CD4-positive, alpha-beta T cell treated with Interleukin-17A for 4 hours (primary cell): Measurements from ENCODE around the gene FRS3.
"Not testable (repeated sequence)": the region's sequence is repeated elsewhere in the genome, so short reads cannot be mapped to it uniquely, and the experiment has no call there.

Experiments used
- DNase-seq: peaks from one replicate; pipeline ENCODE4 v3.0.0-alpha.2; 2020; ENCODE audit warnings: mixed read lengths

The FRS3 gene, protein sequence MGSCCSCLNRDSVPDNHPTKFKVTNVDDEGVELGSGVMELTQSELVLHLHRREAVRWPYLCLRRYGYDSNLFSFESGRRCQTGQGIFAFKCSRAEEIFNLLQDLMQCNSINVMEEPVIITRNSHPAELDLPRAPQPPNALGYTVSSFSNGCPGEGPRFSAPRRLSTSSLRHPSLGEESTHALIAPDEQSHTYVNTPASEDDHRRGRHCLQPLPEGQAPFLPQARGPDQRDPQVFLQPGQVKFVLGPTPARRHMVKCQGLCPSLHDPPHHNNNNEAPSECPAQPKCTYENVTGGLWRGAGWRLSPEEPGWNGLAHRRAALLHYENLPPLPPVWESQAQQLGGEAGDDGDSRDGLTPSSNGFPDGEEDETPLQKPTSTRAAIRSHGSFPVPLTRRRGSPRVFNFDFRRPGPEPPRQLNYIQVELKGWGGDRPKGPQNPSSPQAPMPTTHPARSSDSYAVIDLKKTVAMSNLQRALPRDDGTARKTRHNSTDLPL

DNA sequence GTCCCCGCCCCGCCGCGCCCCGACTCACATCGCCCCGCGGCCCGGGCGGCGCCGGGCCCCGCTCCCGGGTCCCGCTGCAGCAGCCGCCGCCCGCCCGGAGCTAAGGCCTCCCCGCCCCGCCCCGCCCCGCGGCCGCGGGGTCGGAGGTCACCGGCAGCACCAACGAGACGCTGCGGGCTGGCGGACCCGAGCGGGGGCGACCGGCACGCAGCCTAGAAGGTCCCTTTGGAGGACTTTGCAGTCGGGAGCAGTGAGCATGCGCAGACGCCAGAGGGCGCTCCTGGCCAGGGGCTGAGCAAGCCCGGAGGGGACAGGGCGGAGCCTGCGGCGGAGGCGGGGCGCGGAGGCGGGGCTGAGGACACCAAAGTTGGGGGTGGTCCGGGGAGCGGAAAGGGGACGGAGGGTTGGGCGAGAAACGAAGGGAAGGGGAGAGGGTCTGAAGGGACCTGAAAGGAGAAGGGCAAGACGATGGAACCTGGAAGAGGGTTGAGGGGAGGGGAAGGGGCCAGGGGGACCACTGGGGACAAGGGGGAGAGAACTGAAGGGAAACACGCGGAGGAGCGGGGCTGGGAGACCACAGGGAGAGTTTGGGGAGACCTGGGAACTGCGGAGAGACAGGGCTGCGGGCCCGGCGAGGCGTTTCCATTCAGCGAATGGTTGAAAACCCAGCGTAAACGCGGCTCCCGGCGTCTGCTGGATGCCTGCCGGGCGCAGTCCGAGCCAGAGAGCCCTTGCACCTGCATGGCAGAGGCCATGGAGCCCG, at the start of gene FRS3:
Gene FRS3 (minus strand): TSS at position 113 of the 763 bp plus-strand sequence. CDS start 2,913 bp downstream, outside the sequence.
- peak; percentile 100 for DNase-seq

DNA sequence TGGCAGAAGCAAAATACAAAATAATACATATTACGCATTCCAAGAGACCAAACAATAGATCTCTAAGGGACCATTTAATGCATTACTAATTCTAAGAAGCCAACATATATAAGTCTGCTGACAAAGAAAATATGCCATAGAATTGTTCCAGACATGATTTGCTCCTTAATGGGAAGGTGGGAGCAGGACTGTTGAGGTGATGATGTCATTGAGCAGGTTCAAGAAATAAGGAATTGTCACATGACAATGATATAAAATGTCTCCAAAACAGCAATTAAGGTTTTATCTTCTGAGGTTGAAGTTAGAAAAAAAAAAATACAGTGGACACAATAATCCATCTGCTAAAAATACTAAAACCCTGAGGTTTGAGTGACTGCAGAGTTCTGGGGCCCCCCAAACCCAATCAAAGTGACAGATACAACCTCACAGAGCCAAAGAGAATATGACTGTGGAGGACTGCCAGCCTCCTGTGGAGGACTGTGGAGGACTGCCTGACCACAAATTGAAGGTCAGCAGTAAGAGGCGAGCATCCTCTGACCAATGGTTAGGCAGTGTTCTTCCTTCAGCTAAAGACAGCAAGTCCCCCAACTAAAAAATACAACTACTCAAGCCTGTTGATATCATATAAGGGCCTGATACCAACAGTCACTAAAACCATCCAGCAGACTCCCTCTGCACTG, 46.8 kb upstream of the FRS3 start:
- no peak for DNase-seq

DNA sequence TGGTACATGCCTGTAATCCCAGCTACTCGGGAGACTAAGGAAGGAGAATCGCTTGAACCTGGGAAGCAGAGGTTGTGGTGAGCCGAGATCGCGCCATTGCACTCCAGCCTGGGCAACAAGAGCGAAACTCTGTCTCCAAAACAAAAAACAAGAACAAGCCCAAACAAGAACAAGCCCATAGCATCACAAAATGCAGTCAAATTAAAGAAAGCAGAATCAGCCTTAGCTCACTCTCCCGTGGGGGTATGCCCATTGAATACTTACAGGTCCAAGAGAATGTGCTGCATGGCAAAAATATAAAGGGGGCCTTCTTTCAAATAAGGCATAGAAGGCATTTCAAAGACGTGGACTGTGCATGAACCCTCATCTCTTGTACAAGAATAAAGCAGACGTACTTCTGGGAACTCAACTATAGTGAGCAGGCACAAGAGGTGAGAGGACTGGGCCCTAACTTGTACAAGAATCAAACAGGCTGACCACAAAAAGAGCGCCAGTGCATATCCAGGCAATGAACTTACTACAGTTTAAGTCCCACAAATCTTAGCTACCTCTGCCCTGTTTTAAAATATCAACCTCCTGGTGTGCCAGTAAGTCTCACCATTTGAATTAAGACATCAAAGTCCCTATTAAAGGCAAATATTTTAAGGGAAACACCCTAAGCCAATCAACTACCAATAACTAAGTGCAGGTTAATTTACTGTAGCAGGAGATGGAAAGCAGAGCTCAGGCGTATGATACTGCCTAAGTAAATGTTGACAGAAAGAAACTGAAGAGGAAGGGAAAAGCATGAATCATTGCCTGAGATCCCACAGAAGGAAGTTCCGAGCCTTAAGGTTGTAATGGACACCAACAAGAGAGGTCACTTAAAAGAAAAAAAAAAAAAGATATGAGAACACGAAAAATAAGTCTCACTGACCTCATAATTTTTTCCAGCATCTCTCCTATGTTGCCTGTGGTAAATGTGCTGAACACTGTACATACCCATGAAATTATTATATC, 45.2 kb upstream of the FRS3 start:
- DNase-seq: no peak

DNA sequence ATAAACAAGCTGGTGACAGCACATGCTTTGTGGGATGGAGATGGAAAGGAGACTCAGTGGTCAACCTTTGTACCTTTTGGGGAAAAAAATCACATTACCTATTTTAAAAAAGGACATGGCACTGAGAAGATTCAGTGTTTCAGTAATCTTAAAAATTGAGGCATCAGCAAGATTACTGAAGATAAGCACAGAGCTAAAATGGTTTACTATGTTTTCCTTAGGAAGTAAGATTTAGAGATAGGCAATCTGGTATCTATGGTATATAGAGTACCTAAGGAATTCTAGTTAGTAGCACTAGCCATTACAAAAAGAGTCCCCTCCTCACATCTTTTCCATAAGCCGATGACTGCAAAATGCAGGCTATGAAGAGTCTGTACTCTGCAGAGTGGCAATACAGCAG, 43.5 kb upstream of the FRS3 start:
- DNase-seq: no peak

DNA sequence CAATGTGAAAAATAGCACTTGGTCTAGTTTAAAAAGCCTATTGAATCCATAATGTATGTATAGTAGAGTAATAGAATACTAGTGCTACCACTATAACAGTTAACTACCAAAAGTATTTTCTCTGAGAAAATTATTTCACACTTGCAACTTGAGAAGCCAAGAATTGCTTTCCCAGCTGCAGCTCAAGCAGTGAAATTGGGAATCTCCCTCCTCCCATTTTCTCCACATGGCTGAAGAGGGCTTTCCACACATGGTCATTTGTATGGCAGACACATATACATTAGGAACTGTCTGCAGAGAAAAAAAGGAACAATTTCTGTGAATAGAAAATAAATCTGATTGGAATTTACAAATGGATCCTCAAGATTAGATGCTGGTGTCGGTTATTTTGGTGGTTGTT, 42.3 kb upstream of the FRS3 start:
- no peak for DNase-seq

DNA sequence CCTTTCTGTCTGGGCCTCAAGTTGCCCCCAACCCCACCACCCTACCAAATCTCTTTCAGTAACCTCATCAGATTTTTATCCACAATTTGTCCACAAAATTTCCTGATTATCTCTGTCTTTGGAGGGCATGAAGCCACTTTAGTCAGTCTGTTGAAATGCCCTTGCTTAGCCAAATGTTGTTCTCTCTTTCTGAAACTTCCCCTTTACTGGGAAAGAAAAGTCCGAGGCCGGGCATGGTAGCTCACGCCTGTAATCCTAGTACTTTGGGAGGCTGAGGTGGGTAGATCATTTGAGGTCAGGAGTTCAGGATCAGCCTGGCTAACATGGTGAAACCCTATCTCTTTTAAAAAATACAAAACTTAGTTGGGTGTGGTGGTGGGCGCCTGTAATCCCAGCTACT, 41.6 kb upstream of the FRS3 start:
- no peak for DNase-seq

DNA sequence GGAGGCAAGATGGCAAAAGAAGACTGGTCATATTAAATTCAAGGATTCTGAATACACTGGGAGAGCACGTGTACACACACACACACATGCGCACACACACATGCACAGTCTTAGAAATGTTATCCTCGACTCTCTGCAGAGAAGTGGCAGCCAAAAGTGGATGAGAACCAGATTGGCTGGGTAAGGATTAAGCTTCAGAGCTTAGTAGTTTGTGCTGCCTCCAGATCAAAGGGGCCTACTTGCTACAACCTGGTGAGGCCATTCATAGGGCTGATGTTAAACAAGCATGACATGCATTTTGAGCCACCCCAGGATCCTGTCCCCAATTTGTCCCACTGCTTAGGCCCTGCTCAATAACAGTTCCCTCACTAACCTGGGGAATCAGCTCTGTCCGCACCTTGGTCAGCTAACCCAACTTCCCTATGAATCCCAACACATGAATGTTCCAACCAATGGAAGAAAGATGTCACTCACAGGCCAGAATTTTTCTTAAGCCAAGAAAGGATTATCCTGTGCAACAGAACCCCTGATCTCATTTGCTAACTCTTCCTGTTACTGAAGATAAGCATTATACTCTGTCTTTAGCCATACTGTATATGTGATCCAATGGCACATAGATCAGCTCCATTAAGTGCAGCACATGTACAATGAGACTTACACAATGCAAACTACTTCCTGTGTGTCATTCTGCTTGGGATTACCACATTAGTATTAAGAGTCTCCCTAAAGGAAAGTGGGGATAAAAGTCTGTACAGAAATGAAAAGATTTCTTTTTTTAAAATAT, 38.8 kb upstream of the FRS3 start:
- DNase-seq: no peak

DNA sequence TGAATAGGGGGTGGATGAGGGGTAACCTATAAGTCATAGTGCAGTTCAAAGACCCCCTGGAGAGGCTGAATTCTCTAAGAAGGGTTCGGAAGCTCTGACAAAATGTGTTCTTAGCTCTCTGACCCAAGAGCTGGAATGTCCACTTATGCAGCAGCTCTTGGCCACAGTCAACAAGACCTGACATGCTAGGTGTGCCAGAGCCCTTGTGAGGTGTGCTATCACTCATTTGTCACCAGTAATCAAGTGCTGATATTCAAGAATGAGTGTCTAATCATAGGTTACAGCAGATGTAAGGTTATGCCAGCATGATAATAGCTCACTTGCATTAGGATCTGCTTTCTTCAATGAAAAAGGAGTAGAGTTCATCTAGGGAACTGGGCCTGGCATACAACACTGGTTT, 35.9 kb upstream of the FRS3 start:
- DNase-seq: no peak

DNA sequence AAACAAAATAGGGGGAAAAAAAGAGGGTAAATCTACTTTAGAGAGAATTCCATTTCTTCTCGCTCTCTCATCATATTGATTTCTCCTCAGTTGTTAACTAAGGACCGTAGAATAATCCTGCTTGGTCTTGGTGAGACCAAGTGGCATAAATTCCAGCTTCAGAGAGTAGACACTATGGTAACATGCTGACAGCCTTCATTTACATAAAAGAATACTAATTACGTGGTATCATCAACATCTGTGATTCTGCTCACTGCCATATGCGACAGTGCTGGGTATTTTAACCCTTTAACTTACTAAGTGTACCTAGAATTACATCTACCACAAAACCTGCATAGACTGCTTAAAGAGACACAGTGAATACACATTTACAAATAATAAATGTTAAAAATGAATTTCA, 34.9 kb upstream of the FRS3 start:
- DNase-seq: no peak

DNA sequence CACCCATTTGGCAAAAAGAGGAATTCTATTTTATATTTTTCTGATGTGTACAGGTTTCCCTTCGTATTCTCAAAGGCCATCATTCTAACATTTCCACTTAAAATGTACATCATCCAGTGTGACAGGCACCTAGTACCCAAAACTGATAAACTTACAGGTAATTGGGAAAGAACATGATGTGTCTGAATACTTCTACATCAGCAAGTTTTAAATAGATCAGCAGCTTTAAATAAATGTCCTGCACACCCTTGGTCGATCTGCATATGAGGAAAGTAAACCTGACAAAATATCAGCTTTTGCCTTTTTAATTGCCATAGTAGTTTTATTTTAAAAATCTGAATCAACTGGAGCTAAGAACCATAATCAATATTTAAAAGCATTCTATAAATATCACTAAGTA, 34.3 kb upstream of the FRS3 start:
- DNase-seq: no peak

DNA sequence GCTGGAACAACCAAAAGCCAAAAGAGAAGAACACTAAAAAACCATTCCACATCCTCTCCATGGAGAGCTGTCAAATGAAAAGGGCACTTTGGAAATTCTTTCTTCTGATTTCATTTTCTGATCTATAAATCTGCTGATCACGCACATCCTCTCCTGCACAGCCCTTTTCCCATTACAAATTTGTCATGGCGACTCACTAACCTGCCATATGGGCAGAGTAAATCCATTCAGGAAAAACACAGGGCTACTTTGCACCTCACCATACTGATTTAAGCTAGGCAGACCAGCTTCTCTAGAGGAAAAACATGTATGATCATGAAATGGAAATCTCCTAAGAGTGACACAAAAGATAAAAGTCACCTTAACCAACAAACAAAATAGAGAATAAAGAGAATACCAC, 33.8 kb upstream of the FRS3 start:
- DNase-seq: no peak

DNA sequence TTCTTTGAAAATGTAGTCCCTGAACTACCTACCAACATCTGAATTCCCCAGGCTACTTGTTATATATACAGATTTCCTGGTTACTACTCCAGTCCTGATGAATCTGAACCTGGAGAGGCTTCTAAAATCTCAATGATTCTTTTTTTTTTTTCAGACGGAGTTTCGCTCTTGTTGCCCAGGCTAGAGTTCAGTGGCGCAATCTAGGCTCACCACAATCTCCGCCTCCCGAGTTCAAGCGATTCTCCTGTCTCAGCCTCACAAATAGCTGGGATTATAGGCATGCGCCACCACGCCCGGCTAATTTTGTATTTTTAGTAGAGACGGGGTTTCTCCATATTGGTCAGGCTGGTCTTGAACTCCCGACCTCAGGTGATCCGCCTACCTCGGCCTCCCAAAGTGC, 32.2 kb upstream of the FRS3 start:
- not testable (repeated sequence) for DNase-seq

DNA sequence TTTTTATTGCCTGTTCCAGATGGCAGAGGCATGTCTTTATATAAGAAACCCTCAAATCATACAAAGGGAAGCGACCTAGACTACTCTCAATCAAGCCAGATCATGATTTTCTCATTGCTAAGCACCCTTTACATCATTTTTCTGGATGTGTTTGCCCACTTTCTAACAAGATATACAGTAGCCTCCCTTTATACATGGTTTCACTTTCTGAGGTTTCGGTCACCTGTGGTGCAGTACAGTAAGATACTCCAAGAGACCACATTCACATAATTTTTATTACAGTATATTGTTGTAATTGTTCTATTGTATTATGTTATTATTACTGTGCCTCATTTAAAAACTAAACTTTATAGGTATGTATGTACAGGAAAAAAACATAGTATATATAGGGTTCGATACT, 31.4 kb upstream of the FRS3 start:
- DNase-seq: no peak

DNA sequence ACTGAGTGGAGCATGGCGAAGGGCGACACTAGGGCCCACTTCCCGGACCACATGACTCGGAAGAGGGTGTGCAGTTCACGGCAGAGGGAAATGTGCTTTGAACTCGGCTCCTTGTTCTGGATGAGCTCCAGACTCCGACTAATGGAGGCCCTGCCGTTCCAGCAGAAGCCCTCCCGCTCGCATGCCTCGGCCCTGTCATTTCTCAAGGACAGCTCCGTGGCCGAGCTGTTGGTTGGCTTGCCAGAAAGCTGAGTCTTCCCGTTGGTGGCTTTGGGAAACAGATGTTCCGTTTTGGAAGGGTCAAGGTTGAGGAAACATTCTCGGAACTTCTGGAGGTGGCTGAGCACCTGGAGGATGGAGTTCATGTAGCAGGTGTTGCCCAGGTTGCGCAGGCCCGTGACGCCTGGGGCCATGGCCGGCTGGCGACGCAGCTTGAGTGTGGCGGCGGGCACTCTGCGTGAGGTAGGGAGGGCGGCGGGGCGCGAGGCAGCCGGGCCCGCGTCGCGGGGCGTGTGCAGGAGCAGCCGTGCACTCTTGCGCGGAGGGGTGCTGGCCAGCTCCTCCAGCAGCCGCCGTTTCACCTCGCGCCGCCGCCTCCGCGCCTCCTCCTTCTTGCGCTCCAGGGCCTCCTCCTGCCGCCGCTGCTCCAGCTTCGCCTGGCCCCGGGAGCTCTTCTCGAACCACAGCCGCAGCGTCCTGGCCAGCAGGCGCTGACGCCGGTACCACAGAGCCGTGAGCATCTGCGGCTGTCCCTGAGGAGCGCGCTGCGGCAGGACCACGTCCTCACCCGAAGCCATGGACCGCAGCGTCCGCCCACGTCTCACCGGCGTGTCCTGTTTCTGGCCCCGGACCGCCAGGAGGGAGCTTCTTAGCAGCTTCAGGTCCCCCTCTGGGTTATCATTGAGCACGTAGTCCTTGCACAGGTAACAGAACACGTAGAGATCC, 26.4 kb upstream of the FRS3 start:
- no peak for DNase-seq

DNA sequence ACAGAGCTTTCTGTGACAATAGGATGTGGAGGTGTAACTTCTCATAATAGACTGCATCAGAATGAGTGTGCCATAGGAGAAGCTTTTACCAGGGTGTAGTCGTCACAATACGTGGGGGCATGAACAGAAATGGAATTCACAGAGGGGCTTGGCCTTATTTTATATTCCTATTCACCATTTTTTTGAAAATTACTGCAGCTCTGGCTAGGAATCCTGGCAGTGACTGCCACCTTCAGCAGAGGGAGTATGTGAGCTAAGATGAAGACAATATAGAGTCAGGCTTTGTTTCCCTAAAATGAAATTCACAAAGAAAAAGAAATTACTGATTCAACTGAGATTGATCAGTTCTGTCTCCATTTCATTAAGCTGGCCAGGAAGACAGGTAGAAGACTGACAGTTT, 21.7 kb upstream of the FRS3 start:
- DNase-seq: no peak

DNA sequence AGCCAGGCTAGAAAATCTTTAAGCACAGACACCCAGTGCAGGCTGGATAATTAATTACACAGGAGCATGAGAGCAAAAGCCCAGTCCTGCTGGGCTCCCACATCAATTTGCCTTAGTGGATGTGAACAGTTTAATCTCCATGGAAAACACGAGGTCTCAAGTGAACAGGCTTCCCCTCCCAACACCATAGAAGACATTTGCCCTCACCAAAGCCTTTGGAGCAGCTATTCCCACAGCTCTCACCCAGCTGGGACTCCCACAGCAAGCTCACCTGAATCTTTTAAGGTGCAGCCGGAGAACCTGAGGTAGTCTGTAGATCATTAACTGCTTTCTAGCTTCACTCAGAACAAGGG, 19.8 kb upstream of the FRS3 start:
- DNase-seq: no peak

DNA sequence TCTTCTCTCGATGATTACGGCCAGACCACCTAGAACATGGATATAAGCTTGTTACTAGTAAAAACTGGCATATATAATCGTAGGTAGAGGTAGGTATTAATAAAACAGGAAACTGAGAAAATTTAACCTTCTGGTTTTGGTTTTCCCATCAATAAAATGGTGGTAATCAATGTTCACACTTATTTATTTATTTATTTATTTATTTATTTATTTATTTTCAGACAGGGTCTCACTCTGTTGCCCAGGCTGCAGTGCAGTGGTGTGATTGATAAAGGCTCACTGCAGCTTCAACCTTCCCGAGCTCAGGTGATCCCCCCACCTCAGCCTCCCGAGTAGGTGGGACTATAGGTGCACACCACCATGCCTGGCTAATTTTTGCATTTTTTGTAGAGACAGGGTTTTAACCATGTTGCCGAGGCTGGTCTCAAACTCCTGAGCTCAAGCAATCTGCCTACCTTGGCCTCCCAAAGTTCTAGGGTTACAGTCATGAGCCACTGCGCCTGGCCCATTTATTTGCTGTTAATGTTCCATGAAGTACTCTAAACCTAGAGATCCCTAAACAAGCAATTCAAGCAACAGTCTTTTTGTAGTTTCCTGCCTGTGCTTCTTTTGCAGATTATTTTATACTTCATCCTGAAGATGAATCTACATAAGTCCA, 19.3 kb upstream of the FRS3 start:
- no peak for DNase-seq

DNA sequence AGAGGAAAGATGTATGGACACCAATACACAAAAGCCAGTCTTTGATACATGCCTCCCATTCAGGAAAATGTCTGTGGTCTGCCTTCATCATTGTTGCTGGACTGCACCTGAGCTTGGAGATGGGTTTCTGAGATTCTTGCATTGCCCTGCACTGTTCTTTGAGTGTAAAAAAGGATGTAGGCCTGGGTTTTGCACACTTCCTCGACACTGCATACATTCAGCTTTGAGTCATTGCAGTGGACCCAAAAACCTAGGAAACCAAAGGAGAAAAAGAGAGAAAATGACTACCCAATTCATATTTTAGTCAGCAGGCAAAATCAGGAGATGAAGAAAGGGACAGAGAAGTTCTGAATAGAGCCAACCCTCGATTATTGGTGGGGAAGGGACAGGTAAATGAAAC, 16.8 kb upstream of the FRS3 start:
- no peak for DNase-seq

DNA sequence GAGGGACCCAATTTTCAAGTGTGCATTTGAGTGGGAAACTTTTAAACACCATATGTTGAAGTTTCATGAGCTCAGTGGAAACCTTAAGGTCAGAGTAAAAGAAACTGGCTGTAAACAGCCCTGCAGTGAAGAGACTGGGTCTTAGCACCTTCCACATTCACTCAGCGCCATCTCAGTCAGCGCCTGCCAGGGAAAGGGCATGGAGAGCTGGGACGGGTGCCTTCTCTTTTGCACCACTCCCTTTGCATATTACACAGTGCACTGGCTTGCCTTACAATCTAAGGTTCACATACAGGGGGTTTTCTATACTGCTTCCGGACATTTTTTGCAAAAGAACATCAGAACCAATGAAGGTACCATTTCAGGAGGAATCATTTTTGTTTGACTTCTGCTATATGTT, 12.3 kb upstream of the FRS3 start:
- no peak for DNase-seq

DNA sequence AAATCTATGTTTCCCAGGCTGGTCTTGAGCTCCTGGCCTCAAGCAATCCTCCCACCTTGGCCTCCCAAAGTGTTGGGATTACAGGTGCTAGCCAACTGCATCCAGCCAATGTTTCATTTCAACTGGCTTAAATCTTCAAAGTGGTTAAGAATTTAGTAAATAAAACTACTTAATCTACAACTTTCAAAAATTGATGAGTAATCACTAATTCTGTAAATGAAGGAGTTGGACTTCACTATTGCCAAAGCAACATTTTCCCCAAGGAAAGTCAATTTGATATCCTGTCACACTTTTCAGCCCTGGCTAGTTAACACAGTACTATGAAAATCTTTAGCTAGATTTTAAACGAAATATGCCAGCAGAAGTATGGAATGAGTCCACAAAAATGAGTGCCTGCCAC, 11.6 kb upstream of the FRS3 start:
- no peak for DNase-seq
